Fibroblast of pulmonary artery (primary cell): Measurements from ENCODE around the gene SLC44A2.

Source experiments
- DNase-seq: peaks from one replicate; pipeline ENCODE4 v3.0.0-alpha.2; 2010; ENCODE audit warnings: low read depth
- H3K4me3 ChIP-seq: replicated peaks from 2 replicates; pipeline ENCODE4 v1.5.1; 2011; ENCODE audit warnings: low read depth, mild to moderate bottlenecking, control low read depth, low read length, moderate library complexity
- TF ChIP-seq, protein P1 (sequence below): IDR thresholded peaks from 2 replicates; pipeline ENCODE4 v1.5.1; 2011; ENCODE audit warnings: mild to moderate bottlenecking, control low read depth, low read length, inconsistent platforms; ENCODE audit errors: missing control alignments

Gene SLC44A2

DNA sequence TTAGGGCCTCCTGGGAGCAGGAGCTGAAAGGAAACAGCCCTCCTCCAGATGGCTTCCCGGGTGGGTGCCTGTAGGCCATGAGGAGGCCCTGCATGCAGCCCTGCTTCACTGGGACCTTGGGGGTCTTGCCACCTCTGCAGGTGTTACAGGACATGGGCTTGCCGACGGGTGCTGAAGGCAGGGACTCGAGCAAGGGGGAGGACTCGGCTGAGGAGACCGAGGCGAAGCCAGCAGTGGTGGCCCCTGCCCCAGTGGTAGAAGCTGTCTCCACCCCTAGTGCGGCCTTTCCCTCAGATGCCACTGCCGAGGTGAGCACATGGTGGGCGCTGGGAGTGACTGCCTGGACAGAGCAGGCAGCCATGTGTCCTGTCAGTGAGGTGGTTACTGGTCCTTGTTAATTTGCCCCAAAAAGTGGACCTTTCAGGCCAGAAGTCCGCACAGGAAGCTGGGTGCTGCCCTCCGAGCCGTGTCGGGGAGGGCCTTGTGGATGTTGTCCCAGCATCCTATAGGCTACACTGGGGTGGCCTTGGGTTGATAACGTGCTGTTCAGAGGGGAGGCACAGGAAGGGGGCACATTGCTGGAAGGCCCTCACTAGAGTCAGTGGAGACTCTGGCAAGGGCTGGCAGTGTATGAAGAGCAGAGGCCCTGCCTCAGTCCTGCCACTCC is 57.2 kb downstream of the SLC44A2 start:
- DNase-seq: no peak
- no peak overlapping the region for H3K4me3 ChIP-seq
- TF ChIP-seq, protein P1, sequence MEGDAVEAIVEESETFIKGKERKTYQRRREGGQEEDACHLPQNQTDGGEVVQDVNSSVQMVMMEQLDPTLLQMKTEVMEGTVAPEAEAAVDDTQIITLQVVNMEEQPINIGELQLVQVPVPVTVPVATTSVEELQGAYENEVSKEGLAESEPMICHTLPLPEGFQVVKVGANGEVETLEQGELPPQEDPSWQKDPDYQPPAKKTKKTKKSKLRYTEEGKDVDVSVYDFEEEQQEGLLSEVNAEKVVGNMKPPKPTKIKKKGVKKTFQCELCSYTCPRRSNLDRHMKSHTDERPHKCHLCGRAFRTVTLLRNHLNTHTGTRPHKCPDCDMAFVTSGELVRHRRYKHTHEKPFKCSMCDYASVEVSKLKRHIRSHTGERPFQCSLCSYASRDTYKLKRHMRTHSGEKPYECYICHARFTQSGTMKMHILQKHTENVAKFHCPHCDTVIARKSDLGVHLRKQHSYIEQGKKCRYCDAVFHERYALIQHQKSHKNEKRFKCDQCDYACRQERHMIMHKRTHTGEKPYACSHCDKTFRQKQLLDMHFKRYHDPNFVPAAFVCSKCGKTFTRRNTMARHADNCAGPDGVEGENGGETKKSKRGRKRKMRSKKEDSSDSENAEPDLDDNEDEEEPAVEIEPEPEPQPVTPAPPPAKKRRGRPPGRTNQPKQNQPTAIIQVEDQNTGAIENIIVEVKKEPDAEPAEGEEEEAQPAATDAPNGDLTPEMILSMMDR: no peak

DNA sequence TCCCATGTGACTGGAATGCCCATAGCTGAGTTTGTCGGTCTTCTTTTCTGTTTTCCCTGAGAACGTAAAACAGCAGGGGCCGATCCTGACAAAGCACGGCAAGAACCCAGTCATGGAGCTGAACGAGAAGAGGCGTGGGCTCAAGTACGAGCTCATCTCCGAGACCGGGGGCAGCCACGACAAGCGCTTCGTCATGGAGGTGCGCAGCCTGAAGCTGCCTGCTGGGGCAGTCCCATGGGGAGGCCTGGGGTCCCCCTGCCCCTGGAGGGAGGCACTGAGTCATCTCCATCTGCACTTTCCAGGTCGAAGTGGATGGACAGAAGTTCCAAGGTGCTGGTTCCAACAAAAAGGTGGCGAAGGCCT is 57.7 kb downstream of the SLC44A2 start:
- TF ChIP-seq, protein P1: no peak
- no peak for DNase-seq
- no peak overlapping the region for H3K4me3 ChIP-seq

DNA sequence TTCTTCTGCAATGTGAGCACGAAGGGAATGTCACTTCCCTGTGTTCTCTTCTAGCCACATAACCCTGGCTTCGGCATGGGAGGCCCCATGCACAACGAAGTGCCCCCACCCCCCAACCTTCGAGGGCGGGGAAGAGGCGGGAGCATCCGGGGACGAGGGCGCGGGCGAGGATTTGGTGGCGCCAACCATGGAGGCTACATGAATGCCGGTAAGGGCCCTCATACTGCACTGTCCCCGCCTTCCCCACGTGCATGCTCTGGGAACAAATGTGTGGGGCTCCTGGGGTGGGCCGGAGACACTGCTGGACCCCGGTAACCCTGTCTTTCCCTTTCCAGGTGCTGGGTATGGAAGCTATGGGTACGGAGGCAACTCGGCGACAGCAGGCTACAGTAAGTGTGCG is 58.2 kb downstream of the SLC44A2 start:
- H3K4me3 ChIP-seq: no peak overlapping the region
- no peak for DNase-seq
- TF ChIP-seq, protein P1: no peak

DNA sequence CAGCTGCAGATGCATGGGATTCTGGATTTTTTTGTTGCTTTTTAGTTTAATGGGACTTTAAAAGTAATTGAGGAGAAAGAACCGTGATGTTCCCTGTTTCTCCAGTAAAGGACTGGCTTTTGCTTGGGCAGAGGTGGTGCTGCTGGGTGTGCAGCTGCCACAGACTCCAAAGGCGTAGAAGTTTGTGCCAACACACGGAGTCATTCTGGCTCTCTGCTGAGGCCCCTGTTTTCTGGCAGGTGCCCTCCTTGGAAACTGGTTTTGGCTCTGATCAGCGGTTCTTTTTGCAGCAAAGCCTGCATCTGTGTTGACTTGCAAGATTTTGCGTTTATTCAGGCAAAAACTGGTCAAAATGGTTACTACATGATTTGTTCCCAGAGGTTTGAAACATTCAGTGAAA is 59.9 kb downstream of the SLC44A2 start:
- TF ChIP-seq, protein P1: no peak
- H3K4me3 ChIP-seq: no peak overlapping the region
- no peak for DNase-seq

DNA sequence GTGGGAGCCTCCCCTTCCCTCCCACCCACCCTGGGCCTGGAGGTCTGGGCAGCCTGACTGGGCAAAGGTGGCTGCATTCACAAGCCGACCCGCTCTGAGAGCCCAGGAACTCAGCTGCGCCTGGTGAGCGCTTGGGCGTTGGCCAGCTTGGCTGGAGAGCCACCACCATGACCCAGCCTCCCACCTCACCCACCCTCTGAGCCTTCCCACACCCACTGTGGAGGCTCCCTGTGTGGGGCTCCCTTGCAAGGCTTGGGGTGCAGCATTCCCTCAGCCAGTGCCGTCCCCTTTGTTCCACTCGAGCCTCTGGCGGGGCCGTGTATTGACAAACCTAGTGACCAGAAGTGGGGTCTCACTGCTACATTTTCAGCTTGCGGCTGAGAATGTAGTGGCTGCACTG is 60.8 kb downstream of the SLC44A2 start:
- no peak for DNase-seq
- H3K4me3 ChIP-seq: no peak overlapping the region
- TF ChIP-seq, protein P1: no peak

DNA sequence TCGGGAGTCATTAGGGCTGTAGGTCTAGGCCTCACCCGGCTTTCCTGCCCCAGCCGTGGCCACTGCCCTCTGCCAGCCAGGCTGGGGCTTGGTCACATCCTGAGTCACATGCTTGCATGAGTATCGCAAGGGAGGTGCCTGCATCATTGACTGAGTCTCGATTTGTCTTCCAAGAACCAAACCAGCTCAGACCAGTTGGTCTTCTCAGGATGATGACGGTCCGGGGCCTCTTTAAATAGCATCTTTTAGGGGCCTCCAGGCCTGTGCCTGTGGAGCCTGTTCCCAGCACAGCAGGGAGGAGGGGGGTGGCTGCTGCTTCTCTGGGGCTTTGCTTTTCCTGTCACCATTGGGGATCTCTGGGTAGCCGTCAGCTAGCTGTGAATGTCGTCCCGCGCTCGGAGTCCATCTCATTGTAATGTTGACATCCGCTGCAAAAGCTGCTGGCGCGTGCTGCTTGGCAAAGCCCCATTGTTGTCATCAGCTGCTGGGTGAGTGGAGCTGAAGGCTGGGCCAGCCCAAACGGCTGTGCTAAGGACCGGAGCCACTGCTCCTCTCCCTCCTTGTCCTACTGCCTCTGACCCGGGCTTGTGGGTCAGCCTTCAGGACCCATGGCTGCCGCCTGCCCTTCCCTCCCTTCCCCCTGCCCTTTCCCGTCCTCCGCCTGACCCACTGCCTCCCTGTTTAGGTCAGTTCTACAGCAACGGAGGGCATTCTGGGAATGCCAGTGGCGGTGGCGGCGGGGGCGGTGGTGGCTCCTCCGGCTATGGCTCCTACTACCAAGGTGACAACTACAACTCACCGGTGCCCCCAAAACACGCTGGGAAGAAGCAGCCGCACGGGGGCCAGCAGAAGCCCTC is 61.5 kb downstream of the SLC44A2 start:
- peak; percentile 23 for DNase-seq
- TF ChIP-seq, protein P1: no peak
- H3K4me3 ChIP-seq: no peak overlapping the region
